ENCODE measurements around the gene FRMD3. TPM values are rescaled to one million over a fixed set of nuclear protein-coding genes. Genes with fewer than 3 reads are reported as not detected.

The FRMD3 gene
- total RNA-seq, 1 experiment from 2014 or later, result 0.55 TPM

DNA sequence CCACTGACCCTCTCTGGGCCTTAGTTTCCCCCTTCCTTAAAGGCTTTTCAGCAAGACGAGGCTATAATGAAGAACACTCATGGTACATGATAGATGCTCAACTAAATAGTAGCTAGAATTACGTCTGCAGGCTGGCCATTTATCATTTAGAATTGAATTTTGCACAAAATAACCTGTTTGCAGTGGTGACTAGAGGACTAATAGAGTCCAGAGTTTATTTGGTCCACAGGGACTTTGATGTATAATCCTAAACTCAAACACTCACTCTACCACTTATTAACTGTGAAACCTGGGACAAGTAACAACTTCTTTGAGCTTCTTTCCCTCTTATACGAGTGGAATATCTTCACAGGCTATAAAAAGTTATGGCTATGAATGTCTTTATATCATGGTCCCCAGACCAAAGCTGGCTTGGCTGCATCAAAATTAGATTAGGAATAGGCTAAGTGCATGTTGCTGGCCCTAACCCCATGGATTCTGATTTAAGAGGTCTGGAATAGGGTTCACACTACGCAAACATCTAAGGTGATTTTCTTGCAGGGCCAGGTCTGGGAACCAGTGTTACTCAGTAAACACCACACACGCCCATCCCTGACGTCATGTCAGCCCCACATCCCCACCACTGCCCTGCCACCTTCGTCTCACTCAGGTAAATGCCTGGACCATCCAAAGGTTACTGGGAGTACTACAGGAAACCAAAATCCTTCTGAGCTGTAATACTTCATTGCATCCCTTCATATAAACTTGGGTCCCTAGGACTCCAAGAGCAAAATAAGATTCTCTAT lies 150.6 kb downstream of the FRMD3 start:
- WGBS (ENCODE audit: extremely low coverage, insufficient read length, low lambda C conversion rate), result no CpG with 5 or more reads among the region's 7 CpGs
- Mint-ChIP-seq H3K4me3 (no peak overlapping the region), H3K27ac (no peak overlapping the region)

More for the DNA sequence above, 150.6 kb downstream of the FRMD3 start:
- Mint-ChIP-seq H3K27me3 (ENCODE audit: low read depth) (no peaks in the 10 kb centered on the region), H3K36me3 (ENCODE audit: insufficient read depth in 1 of 3, low read depth in 3 of 3) (peaks cover 0 to 6% (median 0%) of the 10 kb centered on the region in 3 experiments; a peak in 2 of 7 replicates), H3K4me1 (no peaks in the 10 kb centered on the region), H3K9me3 (peaks cover 0 to 4% of the 10 kb centered on the region in 2 experiments; a peak in 2 of 5 replicates)
- DNase-seq, result no peak
- Histone ChIP-seq H3K27me3 (ENCODE audit: insufficient read depth, low read length) (no peaks in the 10 kb centered on the region), H3K9ac (ENCODE audit: extremely low read depth, insufficient read length, low read length) (no peak overlapping the region), H2BK120ac (ENCODE audit: low read depth, low read length, poor library complexity, severe bottlenecking) (no peak overlapping the region), H2BK5ac (ENCODE audit: insufficient read length, low read length) (no peak overlapping the region), H3K4ac (ENCODE audit: low read depth, low read length) (no peak overlapping the region), H3K23ac (ENCODE audit: insufficient read length, low read depth, low read length) (no peak overlapping the region), H3K4me1 (ENCODE audit: insufficient read depth, low read length) (no peaks in the 10 kb centered on the region), H2AK5ac (ENCODE audit: insufficient read length, low read length) (no peak overlapping the region), H4K91ac (ENCODE audit: insufficient read length, low read depth, low read length) (no peak overlapping the region), H3K4me2 (ENCODE audit: insufficient read depth, insufficient read length, low read length) (no peak overlapping the region), H2BK12ac (ENCODE audit: insufficient read length, low read depth, low read length) (no peak overlapping the region), H3K79me1 (ENCODE audit: insufficient read depth, low read depth, low read length, poor library complexity, severe bottlenecking) (no peaks in the 10 kb centered on the region), H4K20me1 (ENCODE audit: control insufficient read depth, insufficient read depth, insufficient read length) (no peaks in the 10 kb centered on the region), H3K18ac (ENCODE audit: insufficient read length, low read depth, low read length) (no peak overlapping the region), H3K23me2 (ENCODE audit: insufficient read length, low read depth, low read length, poor library complexity, severe bottlenecking) (no peaks in the 10 kb centered on the region), H3K14ac (ENCODE audit: insufficient read depth, low read length) (no peak overlapping the region), H4K5ac (ENCODE audit: insufficient read length, low read depth, low read length) (no peak overlapping the region), H4K8ac (replicated peaks; ENCODE audit: insufficient read length, low read depth, low read length) (no peak overlapping the region), H3K9me3 (ENCODE audit: control insufficient read depth, low read depth, low read length) (no peaks in the 10 kb centered on the region), H3K79me2 (ENCODE audit: insufficient read depth, low read length) (no peaks in the 10 kb centered on the region), H3K27ac (ENCODE audit: insufficient read length, low read depth, low read length) (no peak overlapping the region), H2AFZ (ENCODE audit: low read length) (no peak overlapping the region), H2BK20ac (ENCODE audit: low read depth, low read length, poor library complexity, severe bottlenecking) (no peak overlapping the region), H2BK15ac (ENCODE audit: low read depth, low read length) (no peak overlapping the region), H3T11ph (ENCODE audit: low read length) (no peak overlapping the region), H3K56ac (ENCODE audit: insufficient read length, low read depth, low read length) (no peak overlapping the region)
- TF ChIP-seq, protein P1, sequence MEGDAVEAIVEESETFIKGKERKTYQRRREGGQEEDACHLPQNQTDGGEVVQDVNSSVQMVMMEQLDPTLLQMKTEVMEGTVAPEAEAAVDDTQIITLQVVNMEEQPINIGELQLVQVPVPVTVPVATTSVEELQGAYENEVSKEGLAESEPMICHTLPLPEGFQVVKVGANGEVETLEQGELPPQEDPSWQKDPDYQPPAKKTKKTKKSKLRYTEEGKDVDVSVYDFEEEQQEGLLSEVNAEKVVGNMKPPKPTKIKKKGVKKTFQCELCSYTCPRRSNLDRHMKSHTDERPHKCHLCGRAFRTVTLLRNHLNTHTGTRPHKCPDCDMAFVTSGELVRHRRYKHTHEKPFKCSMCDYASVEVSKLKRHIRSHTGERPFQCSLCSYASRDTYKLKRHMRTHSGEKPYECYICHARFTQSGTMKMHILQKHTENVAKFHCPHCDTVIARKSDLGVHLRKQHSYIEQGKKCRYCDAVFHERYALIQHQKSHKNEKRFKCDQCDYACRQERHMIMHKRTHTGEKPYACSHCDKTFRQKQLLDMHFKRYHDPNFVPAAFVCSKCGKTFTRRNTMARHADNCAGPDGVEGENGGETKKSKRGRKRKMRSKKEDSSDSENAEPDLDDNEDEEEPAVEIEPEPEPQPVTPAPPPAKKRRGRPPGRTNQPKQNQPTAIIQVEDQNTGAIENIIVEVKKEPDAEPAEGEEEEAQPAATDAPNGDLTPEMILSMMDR (conservative IDR thresholded peaks at IDR 0.05), result no peak

Data from H9 (cell line).